ENCODE data around the gene SH3BP5. TPM values are rescaled to one million over a fixed set of nuclear protein-coding genes. Genes with fewer than 3 reads are reported as not detected.
"Not testable (repeated sequence)": the region's sequence is repeated elsewhere in the genome, so short reads cannot be mapped to it uniquely, and the experiment has no call there.

Gene SH3BP5
- total RNA-seq, 1 donor from 2014 or later, result 9.7 TPM

DNA sequence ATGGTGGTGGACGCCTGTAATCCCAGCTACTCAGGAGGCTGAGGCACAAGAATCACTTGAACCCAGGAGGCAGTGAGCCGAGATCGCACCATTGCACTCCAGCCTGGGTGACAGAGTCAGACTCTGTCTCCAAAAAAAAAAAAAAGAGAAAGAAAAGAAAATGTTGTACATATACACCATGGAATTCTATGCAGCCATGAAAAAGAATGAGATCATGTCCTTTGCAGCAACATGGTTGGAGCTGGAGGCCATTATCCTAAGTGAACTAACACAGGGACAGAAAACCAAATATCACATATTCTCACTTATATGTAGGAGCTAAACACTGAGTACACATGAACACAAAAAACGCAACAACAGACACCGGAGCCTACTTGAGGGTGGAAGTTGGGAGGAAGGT is 17.1 kb upstream of the SH3BP5 start:
- ATAC-seq; intact Hi-C loops (cut with micrococcal nuclease); DNase-seq: not testable (repeated sequence)

DNA sequence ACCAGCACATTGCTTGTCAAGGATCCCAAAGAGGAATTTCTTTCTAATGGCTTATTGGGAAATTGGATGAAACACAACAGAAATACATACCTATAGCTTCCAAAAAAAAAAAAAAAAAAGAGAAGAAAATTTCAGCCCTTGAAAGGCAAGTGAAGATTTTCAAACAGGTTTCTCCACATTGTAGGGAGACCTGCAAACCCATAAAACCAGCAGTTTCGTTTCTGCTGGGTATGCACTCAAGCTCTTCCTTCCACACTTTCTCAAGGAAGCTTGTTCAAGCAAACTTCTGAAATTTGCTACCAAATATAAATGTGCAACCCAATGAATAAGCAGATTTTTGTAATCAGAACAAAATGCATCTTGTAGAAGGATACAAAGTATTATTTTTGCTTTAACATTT is 15.9 kb upstream of the SH3BP5 start:
- ATAC-seq, result no peak
- intact Hi-C loops (cut with micrococcal nuclease), result no loop called here

GRCh38 chr3:15347737-15348110 is 15.3 kb upstream of the SH3BP5 start:
- intact Hi-C loops (cut with micrococcal nuclease), result no loop called here
- no peak for DNase-seq

More for the DNA sequence above, 15.9 kb upstream of the SH3BP5 start:
- DNase-seq, result no peak

DNA sequence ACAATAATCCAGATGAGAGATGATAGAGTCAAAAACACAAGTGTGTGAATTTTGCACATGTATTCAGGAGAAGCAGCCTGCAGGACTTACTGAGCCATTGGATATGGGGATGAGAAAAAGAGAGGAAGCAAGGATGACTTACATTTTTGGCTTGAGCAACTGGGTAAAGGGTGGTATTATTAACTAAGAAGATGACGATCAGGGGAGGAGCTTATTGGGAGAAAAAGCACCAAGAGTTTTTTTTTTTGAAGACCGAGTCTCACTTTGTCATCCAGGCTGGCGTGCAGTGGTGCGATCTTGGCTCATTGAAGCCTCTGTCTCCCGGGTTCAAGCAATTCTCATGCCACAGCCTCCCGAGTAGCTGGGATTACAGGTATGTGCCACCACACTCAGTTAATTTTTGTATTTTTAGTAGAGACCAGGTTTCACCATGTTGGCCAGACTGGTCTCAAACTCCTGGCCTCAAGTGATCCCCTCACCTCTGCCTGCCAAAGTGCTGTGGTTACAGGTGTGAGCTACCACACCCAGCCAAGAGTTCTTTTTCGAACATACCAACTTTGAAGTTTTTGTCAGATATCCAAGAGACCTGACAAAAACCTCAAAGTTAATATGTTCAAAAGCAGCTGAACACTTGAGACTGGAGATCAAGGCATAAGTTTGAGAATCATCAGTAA is 14.8 kb upstream of the SH3BP5 start:
- DNase-seq, result no peak
- intact Hi-C loops (cut with micrococcal nuclease), result no loop called here
- ATAC-seq, result no peak

More at GRCh38 chr3:15347737-15348110, 15.3 kb upstream of the SH3BP5 start:
- ATAC-seq, result no peak

DNA sequence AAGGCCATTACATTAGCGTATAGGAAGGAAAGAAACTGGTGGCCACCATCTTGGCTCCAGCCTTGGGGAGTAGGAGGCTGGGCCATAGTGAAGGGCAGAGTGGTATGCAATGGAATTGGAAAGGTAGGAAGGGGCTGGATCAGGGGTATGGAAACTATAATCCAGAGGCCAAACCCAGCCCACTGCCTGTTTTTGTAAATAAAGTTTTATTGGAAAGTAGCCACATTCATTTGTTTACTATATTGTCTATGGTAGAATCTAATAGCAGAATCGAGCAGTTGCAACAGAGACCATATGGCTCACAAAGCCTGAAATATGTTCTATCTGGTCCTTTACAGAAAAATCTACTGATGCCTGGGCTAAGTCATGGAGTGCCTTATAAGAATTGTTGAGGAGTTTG is 14.1 kb upstream of the SH3BP5 start:
- no peak for DNase-seq

DNA sequence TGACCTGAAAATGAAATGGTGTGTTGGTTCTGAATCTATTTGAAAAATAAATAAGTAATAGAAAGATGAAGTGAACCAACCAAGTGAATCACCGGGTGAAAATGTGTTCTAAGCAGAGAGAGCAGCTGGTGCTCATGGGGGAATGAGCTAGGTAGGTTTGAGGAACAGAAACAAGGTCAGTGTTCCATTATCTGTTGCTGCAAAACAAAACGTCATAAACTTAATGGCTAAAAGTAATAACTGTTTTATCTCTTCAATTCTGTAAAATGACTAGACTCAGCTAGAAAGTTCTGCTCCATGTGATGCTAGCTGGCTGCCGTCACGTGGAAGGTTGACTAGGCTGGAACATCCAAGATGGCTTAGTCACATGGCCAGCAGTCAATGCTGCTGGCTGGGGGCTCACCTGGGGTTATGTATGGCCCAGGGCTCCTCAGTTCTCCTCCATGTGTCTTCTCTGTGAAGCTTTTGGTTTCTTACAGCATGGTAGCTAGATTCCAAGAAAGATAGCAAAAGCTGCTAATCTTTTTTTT is 13.3 kb upstream of the SH3BP5 start:
- intact Hi-C loops (cut with micrococcal nuclease), result no loop called here
- no peak for ATAC-seq

More for the DNA sequence above, 14.1 kb upstream of the SH3BP5 start:
- no peak for ATAC-seq
- intact Hi-C loops (cut with micrococcal nuclease), result no loop called here

DNA sequence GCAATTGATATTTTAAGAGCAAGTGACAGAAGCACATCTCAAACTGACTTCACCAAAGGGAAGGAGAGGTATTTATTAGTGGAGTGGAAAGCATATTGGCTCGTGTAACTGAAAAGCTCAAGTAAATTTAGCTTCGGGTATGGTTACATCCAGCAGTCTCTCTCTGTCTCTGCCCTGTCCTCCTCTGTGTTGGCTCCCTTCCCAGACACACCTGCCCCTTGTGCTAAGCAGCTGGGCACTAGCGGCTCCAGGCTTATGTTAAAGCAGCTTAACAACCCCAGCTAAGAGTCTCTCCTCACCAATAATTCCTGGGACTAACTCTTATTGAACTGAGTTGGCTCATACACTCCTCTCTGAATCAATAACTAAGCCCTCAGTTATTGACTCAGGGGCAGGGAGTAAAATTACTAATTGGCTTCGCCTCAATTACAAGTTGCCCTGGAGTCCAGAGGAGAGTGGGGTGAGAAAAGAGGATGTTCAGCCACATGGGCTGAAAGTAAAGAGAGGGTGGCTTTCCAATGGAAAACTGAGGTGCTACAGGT is 12.8 kb upstream of the SH3BP5 start:
- intact Hi-C loops (cut with micrococcal nuclease), result no loop called here
- no peak for DNase-seq
- ATAC-seq, result no peak

More for the DNA sequence above, 13.3 kb upstream of the SH3BP5 start:
- DNase-seq, result no peak

DNA sequence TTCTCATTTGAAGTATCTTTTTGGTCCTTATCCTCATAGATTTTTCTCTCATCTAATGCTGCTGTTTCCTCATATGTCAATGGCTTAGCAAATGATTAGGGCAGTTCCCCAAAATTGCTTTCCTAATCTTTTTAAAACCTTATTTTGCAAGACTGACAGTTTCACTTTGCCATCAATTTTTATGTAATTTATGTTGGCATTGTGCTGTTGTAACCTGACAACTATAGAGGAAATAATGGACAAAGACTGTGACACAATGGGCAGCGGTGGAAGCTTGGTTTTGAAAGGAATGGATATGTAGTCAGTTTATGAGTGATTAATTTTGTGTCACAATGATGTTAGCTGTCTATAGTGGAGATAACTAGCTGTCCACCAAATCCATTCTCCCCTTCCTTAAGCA is 10.6 kb upstream of the SH3BP5 start:
- ATAC-seq (no peak), DNase-seq (no peak)
- intact Hi-C loops (cut with micrococcal nuclease), result no loop called here

DNA sequence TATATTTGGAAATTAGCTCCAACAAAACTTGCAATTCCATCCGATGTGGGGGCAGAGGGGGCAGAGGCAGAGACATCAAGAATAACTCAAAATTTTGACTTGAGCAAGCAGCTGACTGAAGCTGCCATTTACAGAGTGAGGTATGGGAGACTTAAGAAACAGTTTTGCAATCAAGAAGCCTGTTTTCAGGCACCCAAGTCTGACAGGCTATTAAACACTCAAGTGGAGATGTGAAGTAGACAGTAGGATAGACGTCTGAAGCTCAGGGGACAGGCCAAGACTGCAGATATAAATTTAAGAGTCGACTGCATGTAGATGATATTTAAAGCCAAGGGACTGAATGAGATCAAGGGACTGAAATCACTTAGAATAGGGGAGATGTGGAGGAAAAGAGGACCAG is 9.9 kb upstream of the SH3BP5 start:
- DNase-seq (no peak), ATAC-seq (no peak)
- intact Hi-C loops (cut with micrococcal nuclease), result no loop called here

GRCh38 chr3:15341030-15341726 is 8.8 kb upstream of the SH3BP5 start:
- no peak for ATAC-seq
- intact Hi-C loops (cut with micrococcal nuclease), result no loop called here
- DNase-seq, result no peak

DNA sequence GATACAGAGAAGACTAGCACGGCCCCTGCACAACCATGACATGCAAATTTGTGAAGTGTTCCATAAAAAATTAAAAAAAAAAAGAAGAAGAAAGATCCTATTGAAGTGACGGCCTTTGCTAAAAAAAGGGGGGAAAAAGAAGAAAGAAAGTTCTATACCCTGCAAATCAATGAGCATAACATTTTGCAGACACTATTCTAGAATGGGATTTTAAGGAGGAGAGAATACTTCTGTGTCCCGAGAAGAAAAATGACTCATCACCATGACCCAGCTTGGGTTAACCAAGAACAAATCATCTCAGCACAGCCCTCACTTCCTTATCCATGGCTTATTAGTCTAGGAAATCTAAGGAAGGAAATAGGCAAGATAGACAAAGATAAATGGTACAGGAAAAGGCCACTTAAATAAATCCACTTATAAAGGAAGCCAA is 7.4 kb upstream of the SH3BP5 start:
- intact Hi-C loops (cut with micrococcal nuclease), result no loop called here
- ATAC-seq (no peak), DNase-seq (no peak)

DNA sequence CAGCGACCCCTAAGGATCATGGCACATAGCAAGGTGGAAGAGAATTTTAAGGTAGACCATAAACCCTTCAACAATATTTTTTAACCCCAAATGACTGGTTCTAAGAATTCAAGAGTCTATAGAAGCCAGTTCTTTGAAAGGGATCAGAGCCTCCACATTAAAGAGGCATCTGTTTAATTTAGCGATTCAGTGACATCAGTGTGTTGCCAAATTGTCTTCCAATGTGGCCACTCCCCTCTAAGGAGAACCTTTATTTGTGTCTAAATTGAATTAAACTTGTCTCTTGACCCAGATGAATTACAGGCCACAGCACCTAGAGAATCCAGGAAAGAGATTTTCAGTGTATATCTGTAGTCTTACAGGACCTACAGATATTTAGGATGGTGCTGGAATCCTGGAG is 6.6 kb upstream of the SH3BP5 start:
- no peak for DNase-seq

DNA sequence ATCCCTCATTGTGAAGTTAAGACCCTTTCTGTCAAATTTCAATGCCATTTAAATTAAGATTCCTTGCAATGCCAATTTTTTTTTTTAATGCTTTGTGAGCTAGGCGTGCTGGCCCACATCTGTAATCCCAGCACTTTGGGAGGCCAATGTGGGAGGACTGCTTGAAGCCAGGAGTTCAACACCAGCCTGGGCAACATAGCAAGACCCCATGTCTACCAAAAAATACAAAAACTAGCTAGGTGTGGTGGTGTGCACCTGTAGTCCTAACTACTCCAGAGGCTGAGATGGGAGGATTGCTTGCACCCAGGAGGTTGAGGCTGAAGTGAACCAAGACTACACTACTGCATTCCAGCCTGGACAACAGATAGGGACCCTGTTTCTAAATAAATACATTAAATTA is 5.6 kb upstream of the SH3BP5 start:
- ATAC-seq, result no peak
- intact Hi-C loops (cut with micrococcal nuclease), result no loop called here
- DNase-seq, result no peak

More for the DNA sequence above, 6.6 kb upstream of the SH3BP5 start:
- intact Hi-C loops (cut with micrococcal nuclease), result no loop called here
- ATAC-seq, result no peak

DNA sequence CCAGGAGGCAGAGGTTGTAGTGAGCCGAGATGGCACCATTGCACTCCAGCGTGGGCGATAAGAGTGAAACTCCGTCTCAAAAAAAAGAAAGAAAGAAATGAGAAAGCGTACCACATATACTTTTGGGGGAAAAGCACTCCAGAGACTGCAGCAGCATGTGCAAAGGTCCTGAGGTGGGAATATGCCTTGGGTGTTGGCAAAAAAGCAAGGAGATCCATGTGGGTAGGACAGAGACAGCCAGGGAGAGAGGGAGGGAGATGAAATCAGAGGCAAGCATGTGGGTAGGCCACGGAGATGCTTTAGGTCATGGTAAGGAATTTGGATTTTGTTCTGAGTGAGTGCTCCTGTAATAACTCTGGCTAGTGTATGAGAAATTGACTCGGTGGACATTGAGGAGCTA is 3.7 kb upstream of the SH3BP5 start:
- DNase-seq (no peak), ATAC-seq (no peak)
- intact Hi-C loops (cut with micrococcal nuclease), result no loop called here

- ATAC-seq, result no peak
- DNase-seq, result no peak
- intact Hi-C loops (cut with micrococcal nuclease), result loop anchor here (5.0 kb wide), 1 partner anchor 67 kb away; no protein-coding TSS in a partner anchor
Observed at GRCh38 chr3:15333956-15334263, 1.5 kb upstream of the SH3BP5 start.

- intact Hi-C loops (cut with micrococcal nuclease), result loop anchor here (5.0 kb wide), 1 partner anchor 66 kb away; no protein-coding TSS in a partner anchor
- ATAC-seq, result no peak
- DNase-seq, result no peak
Observed at GRCh38 chr3:15333099-15333955, 941 bp upstream of the SH3BP5 start.

GRCh38 chr3:15331606-15332404 is 581 bp downstream of the SH3BP5 start:
- intact Hi-C loops (cut with micrococcal nuclease), result loop anchor here (5.0 kb wide), 1 partner anchor 65 kb away; no protein-coding TSS in a partner anchor

GRCh38 chr3:15331072-15331605 is 1.2 kb downstream of the SH3BP5 start:
- ATAC-seq, result peak; percentile 9
- DNase-seq, result no peak
- intact Hi-C loops (cut with micrococcal nuclease), result loop anchor here (5.0 kb wide), 1 partner anchor 64 kb away; no protein-coding TSS in a partner anchor

More at GRCh38 chr3:15331606-15332404, 581 bp downstream of the SH3BP5 start:
- peak; percentile 30 for ATAC-seq
- peak; percentile 53 for DNase-seq
